GM12878 (cell line): Measurements from ENCODE around the gene FAM241A. TPM values are rescaled to one million over a fixed set of nuclear protein-coding genes. Genes with fewer than 3 reads are reported as not detected.

Experiments used
- ATAC-seq: fragments of 200-7000 bp; cut with Tn5 transposase; 3 replicates; pipeline ENCODE4 v1.9.1; 2020; ENCODE audit warnings: mild to moderate bottlenecking, moderate library complexity
- BruUV-seq: library from RNA; stranded (reverse); fragments of 400-500 nt; replicated peaks from 2 replicates; lab custom pipeline; 2021; lab: Mats Ljungman, UMichigan
- CTCF ChIA-PET: fragments of 300-600 bp; sonication (Branson Sonifier 250); formaldehyde crosslinking; extraction: SDS; loops from one replicate; lab custom pipeline; 2021; ENCODE audit warnings: inconsistent platforms; lab: Yijun Ruan, JAX
- POLR2A ChIA-PET: fragments of 350-600 bp; formaldehyde crosslinking; extraction: SDS; loops from one replicate; lab custom pipeline; 2021; ENCODE audit warnings: inconsistent platforms; lab: Charles Lee
- RAD21 ChIA-PET: fragments of 300-600 bp; sonication (Branson Sonifier 250); formaldehyde crosslinking; loops from one replicate; lab custom pipeline; 2023; ENCODE audit warnings: antibody characterized with exemption; ENCODE audit not compliant: unreplicated experiment; lab: Charles Lee
- SMC1A ChIA-PET: fragments of 300-600 bp; sonication (Branson Sonifier 250); formaldehyde crosslinking; loops from one replicate; lab custom pipeline; 2023; ENCODE audit not compliant: unreplicated experiment, uncharacterized antibody; lab: Charles Lee
- DNase-seq: peaks from one replicate; pipeline ENCODE4 v3.0.0-alpha.2; 2011; ENCODE audit warnings: low read depth, low spot score
- FAIRE-seq: peaks from 3 replicates; lab custom pipeline; 2011; peaks lifted over from hg19 to GRCh38; lab: Jason Lieb, UNC
- H2AFZ ChIP-seq: 2 replicates; pipeline ENCODE4 v1.6.0; 2011; ENCODE audit warnings: low read depth, low read length, control low read depth; ENCODE audit not compliant: control insufficient read depth
- H3K27ac ChIP-seq: 2 replicates; pipeline ENCODE4 v1.5.1; 2011; ENCODE audit warnings: control low read depth; ENCODE audit not compliant: control insufficient read depth, insufficient read depth
- H3K27me3 ChIP-seq, 2 experiments: replicated peaks in 1 of 2; 2 replicates each; pipeline versions ENCODE4 v1.6.0 to v1.6.1; 2011; ENCODE audit warnings: low read length in 1 of 2; ENCODE audit not compliant: control insufficient read depth in 2 of 2, insufficient read depth in 2 of 2
- H3K36me3 ChIP-seq, 2 experiments: 2 replicates each; pipeline ENCODE4 v1.5.1; 2011; ENCODE audit warnings: low read length in 1 of 2; ENCODE audit not compliant: control insufficient read depth in 2 of 2, insufficient read depth in 2 of 2
- H3K4me1 ChIP-seq: 2 replicates; pipeline ENCODE4 v1.6.1; 2011; ENCODE audit warnings: mild to moderate bottlenecking, low read length, moderate library complexity, mixed read lengths; ENCODE audit not compliant: control insufficient read depth, insufficient read depth
- H3K4me2 ChIP-seq: 2 replicates; pipeline ENCODE4 v1.6.0; 2011; ENCODE audit warnings: control low read depth; ENCODE audit not compliant: control insufficient read depth, insufficient read depth
- H3K4me3 ChIP-seq: fragments of 200-600 bp; sonication (generic); 2 replicates; pipeline ENCODE4 v1.5.1; 2016
- H3K79me2 ChIP-seq: 2 replicates; pipeline ENCODE4 v1.6.0; 2011; ENCODE audit warnings: low read length; ENCODE audit not compliant: control insufficient read depth, insufficient read depth
- H3K9ac ChIP-seq: 2 replicates; pipeline ENCODE4 v1.8.0; 2011; ENCODE audit warnings: low read length, control low read depth, mixed read lengths; ENCODE audit not compliant: control insufficient read depth, insufficient read depth
- H3K9me3 ChIP-seq: replicated peaks from 3 replicates; pipeline ENCODE4 v1.5.1; 2011; ENCODE audit warnings: mild to moderate bottlenecking, low read length; ENCODE audit not compliant: control insufficient read depth, insufficient read depth
- H4K20me1 ChIP-seq: 2 replicates; pipeline ENCODE4 v1.6.0; 2011; ENCODE audit not compliant: control insufficient read depth, insufficient read depth
- BMI1 ChIP-seq: fragments of 450-650 bp; IDR thresholded peaks from 2 replicates; pipeline ENCODE4 v1.6.1; 2016; ENCODE audit warnings: mild to moderate bottlenecking, moderate library complexity, borderline replicate concordance
- CBX5 ChIP-seq: sonication (generic); IDR thresholded peaks from 2 replicates; pipeline ENCODE4 v1.6.1; 2016; ENCODE audit warnings: low read depth, moderate library complexity, mild to moderate bottlenecking, inconsistent platforms
- CHD4 ChIP-seq: fragments of 200-600 bp; sonication (generic); IDR thresholded peaks from 2 replicates; pipeline ENCODE4 v1.6.1; 2016; ENCODE audit warnings: mild to moderate bottlenecking
- GABPA ChIP-seq: IDR thresholded peaks from 2 replicates; pipeline ENCODE4 v1.6.1; 2014; ENCODE audit warnings: antibody characterized with exemption, low read depth, mild to moderate bottlenecking, inconsistent platforms
- JUND ChIP-seq: IDR thresholded peaks from 2 replicates; pipeline ENCODE4 v1.6.1; 2012; ENCODE audit warnings: low read depth, mild to moderate bottlenecking, low read length, improper control_type of control experiment, moderate library complexity
- MTA2 ChIP-seq: fragments of 450-650 bp; IDR thresholded peaks from 2 replicates; pipeline ENCODE4 v1.6.1; 2016; ENCODE audit warnings: low read depth, mild to moderate bottlenecking, moderate library complexity
- NR2C1 ChIP-seq: fragments of 450-650 bp; IDR thresholded peaks from 2 replicates; pipeline ENCODE4 v1.6.1; 2017; ENCODE audit warnings: antibody characterized with exemption, mild to moderate bottlenecking, moderate library complexity
- PML ChIP-seq: IDR thresholded peaks from 2 replicates; pipeline ENCODE4 v1.6.1; 2012; ENCODE audit warnings: low read length, inconsistent platforms
- SREBF1 ChIP-seq: IDR thresholded peaks from 2 replicates; pipeline ENCODE4 v1.6.1; 2012; ENCODE audit warnings: mild to moderate bottlenecking, low read length
- SUPT20H ChIP-seq: IDR thresholded peaks from 2 replicates; pipeline ENCODE4 v1.6.1; 2011; ENCODE audit warnings: low read depth, mild to moderate bottlenecking, low read length, moderate library complexity, borderline replicate concordance; ENCODE audit not compliant: control insufficient read depth
- YBX1 ChIP-seq: fragments of 450-650 bp; IDR thresholded peaks from 2 replicates; pipeline ENCODE4 v1.6.1; 2016; ENCODE audit warnings: antibody characterized with exemption
- ZZZ3 ChIP-seq: IDR thresholded peaks from 2 replicates; pipeline ENCODE4 v1.6.1; 2011; ENCODE audit warnings: low read depth; ENCODE audit not compliant: control insufficient read depth, insufficient read length
- WGBS: methylation state at CpG from one replicate; pipeline ENCODE4 v1.1.6; 2016; ENCODE audit warnings: low lambda C conversion rate; ENCODE audit not compliant: insufficient replicate concordance, insufficient coverage; ENCODE audit errors: missing lambda C conversion rate; 5-methylcytosine and 5-hydroxymethylcytosine counted together
- in situ Hi-C: fragments of 300-500 bp; cut with MboI; formaldehyde crosslinking; loops from 9 replicates; pipeline ENCODE4 v1.14.3; 2018; ENCODE audit warnings: mixed read lengths
- intact Hi-C: fragments of 100-400 bp; cut with micrococcal nuclease; formaldehyde crosslinking; loops from one replicate; pipeline ENCODE4 v1.14.2; 2022; ENCODE audit not compliant: unreplicated experiment
- polyA plus RNA-seq, 11 experiments: library from polyadenylated mRNA; depleted of rRNA in 4 of 11; unstranded in 6 of 11; stranded (reverse) in 5 of 11; fragments of >200 nt; fragmentation: Nextera tagmentation in 4 of 11; fragmentation: Illumina TruSeq in 1 of 11; extraction: Ambion mirVana in 4 of 11; extraction: Trizol in 1 of 11; gene quantifications; 1 replicate in 1 of 11; 2 replicates in 10 of 11; pipeline versions ENCODE4 v1.2.1 to v1.2.3, GENCODE V29; 2011 to 2016; ENCODE audit warnings: inconsistent platforms in 2 of 11, missing spikeins in 2 of 11, low read depth in 1 of 11
- total RNA-seq, 4 experiments: library from RNA; depleted of rRNA in 3 of 4; stranded (reverse); fragments of >200 nt in 3 of 4; fragmentation: Illumina TruSeq in 1 of 4; extraction: Trizol in 1 of 4; gene quantifications; 2 replicates each; pipeline versions ENCODE4 v1.2.1 to v1.2.3, GENCODE V29; 2013 to 2021
- TF ChIP-seq, protein P1 (sequence below): IDR thresholded peaks from 2 replicates; pipeline ENCODE4 v1.6.1; 2012; ENCODE audit warnings: mild to moderate bottlenecking, low read depth, low read length
- TF ChIP-seq, protein P2 (sequence below): fragments of 450-650 bp; IDR thresholded peaks from 2 replicates; pipeline ENCODE4 v1.6.1; 2016; ENCODE audit warnings: mild to moderate bottlenecking
- TF ChIP-seq, protein P3 (sequence below): IDR thresholded peaks from 2 replicates; pipeline ENCODE4 v1.6.1; 2012; ENCODE audit warnings: low read depth, low read length, improper control_type of control experiment
- TF ChIP-seq, protein P4 (sequence below): IDR thresholded peaks from 2 replicates; pipeline ENCODE4 v1.6.1; 2011; ENCODE audit warnings: mild to moderate bottlenecking, low read depth, low read length, moderate library complexity; ENCODE audit not compliant: insufficient replicate concordance

The FAM241A gene
- total and polyA plus RNA-seq, 10 of the 15 experiments (the other 5 are each of a cell fraction or from before 2014, with no cell fraction given) = 0.20 to 7.5 (median 2.4) TPM

DNA sequence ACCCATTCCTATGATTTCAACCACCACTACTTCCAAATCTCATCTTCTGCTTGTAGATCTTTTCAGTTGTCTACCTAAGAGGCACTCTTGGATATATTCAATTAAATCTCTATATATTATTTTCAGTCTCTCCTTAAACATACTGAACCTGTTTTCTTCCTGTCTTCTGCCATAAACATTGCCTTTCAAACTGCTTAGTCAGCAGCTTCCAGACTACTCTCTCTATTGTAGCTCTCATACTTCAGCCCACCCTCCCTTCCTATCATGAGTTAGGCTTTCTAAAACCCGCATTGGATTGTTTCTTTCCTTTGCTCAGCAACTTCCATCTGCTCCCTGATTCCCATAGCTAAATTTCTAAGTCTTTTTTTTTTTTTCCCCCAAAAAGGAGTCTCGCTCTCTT, 90.8 kb downstream of the FAM241A start:
- Histone ChIP-seq H2AFZ (no peak overlapping the region), H3K36me3 (no peaks in the 10 kb centered on the region), H3K27ac (no peak overlapping the region), H3K4me2 (no peak overlapping the region), H3K79me2 (peaks cover 16% of the 10 kb centered on the region), H4K20me1 (no peaks in the 10 kb centered on the region), H3K4me1 (no peaks in the 10 kb centered on the region), H3K9ac (no peak overlapping the region), H3K27me3 (no peaks in the 10 kb centered on the region), H3K9me3 (no peaks in the 10 kb centered on the region), H3K4me3 (no peak overlapping the region)
- intact Hi-C loops (loop anchor here (5.0 to 10.0 kb wide), 2 partner anchors 286 to 291 kb away; no protein-coding TSS in a partner anchor), in situ Hi-C loops (no loop called here)
- no peak for FAIRE-seq
- ChIA-PET RAD21 (interaction anchor here (0.6 to 6.7 kb wide), 14 partner anchors 15 to 528 kb away, joined by 3 to 90 read pairs (median 4); partner anchors contain the start of gene TIFA), POLR2A (interaction anchor here (0.6 to 1.2 kb wide), 5 partner anchors 9 to 136 kb away, joined by 3 to 8 read pairs (median 3); no protein-coding TSS in a partner anchor), SMC1A (interaction anchor here (0.6 to 7.3 kb wide), 25 partner anchors 9 to 541 kb away, joined by 3 to 88 read pairs (median 4); no protein-coding TSS in a partner anchor), CTCF (interaction anchor here (0.6 to 7.8 kb wide), 24 partner anchors 9 to 288 kb away, joined by 3 to 135 read pairs (median 4); no protein-coding TSS in a partner anchor)
- WGBS = 100% methylated on average over 2 of the region's 2 CpGs
- no peak for DNase-seq
- ATAC-seq = no peak
- BruUV-seq = no TSS peak
- TF ChIP-seq GABPA (no peak), PML (no peak), CBX5 (no peak), SREBF1 (no peak), BMI1 (no peak), SUPT20H (no peak), YBX1 (no peak), MTA2 (no peak), JUND (no peak), NR2C1 (no peak), ZZZ3 (no peak), CHD4 (no peak)
- TF ChIP-seq, protein P1, sequence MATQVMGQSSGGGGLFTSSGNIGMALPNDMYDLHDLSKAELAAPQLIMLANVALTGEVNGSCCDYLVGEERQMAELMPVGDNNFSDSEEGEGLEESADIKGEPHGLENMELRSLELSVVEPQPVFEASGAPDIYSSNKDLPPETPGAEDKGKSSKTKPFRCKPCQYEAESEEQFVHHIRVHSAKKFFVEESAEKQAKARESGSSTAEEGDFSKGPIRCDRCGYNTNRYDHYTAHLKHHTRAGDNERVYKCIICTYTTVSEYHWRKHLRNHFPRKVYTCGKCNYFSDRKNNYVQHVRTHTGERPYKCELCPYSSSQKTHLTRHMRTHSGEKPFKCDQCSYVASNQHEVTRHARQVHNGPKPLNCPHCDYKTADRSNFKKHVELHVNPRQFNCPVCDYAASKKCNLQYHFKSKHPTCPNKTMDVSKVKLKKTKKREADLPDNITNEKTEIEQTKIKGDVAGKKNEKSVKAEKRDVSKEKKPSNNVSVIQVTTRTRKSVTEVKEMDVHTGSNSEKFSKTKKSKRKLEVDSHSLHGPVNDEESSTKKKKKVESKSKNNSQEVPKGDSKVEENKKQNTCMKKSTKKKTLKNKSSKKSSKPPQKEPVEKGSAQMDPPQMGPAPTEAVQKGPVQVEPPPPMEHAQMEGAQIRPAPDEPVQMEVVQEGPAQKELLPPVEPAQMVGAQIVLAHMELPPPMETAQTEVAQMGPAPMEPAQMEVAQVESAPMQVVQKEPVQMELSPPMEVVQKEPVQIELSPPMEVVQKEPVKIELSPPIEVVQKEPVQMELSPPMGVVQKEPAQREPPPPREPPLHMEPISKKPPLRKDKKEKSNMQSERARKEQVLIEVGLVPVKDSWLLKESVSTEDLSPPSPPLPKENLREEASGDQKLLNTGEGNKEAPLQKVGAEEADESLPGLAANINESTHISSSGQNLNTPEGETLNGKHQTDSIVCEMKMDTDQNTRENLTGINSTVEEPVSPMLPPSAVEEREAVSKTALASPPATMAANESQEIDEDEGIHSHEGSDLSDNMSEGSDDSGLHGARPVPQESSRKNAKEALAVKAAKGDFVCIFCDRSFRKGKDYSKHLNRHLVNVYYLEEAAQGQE = no peak
- TF ChIP-seq, protein P2, sequence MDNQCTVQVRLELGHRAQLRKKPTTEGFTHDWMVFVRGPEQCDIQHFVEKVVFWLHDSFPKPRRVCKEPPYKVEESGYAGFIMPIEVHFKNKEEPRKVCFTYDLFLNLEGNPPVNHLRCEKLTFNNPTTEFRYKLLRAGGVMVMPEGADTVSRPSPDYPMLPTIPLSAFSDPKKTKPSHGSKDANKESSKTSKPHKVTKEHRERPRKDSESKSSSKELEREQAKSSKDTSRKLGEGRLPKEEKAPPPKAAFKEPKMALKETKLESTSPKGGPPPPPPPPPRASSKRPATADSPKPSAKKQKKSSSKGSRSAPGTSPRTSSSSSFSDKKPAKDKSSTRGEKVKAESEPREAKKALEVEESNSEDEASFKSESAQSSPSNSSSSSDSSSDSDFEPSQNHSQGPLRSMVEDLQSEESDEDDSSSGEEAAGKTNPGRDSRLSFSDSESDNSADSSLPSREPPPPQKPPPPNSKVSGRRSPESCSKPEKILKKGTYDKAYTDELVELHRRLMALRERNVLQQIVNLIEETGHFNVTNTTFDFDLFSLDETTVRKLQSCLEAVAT = no peak
- TF ChIP-seq, protein P3, sequence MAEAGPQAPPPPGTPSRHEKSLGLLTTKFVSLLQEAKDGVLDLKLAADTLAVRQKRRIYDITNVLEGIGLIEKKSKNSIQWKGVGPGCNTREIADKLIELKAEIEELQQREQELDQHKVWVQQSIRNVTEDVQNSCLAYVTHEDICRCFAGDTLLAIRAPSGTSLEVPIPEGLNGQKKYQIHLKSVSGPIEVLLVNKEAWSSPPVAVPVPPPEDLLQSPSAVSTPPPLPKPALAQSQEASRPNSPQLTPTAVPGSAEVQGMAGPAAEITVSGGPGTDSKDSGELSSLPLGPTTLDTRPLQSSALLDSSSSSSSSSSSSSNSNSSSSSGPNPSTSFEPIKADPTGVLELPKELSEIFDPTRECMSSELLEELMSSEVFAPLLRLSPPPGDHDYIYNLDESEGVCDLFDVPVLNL = no peak
- TF ChIP-seq, protein P4, sequence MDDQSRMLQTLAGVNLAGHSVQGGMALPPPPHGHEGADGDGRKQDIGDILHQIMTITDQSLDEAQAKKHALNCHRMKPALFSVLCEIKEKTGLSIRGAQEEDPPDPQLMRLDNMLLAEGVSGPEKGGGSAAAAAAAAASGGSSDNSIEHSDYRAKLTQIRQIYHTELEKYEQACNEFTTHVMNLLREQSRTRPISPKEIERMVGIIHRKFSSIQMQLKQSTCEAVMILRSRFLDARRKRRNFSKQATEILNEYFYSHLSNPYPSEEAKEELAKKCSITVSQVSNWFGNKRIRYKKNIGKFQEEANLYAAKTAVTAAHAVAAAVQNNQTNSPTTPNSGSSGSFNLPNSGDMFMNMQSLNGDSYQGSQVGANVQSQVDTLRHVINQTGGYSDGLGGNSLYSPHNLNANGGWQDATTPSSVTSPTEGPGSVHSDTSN = no peak
